ENCODE results near the gene ADD2.

DNA sequence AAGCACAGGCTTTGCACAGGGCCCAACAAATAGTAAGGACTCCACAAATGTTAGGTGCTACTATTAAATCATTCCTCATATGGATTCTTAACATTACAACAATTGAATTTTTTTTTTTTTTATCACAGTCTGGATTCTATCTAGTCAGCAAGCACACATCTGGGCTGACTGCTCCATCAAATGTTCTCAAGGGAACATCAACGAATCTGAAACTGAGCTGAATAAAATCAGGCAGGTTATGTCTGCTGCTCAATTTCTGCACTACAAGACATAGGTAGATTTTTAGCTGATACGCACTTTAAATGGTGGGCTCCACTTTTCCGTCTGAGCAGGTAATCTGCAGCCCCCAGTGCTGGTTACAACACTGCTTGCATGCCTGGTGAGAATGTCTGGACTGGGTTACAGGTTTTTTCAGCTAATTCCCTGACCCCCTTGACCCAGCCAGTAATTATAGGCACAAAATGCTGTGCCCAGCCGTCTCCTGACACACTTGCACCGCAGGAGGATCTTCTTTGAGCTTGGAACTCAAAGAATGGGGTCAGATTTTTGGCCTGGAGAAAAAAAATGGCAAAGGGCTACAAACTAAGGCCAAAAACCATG lies 44.6 kb downstream of the ADD2 start:
- TF ChIP-seq, protein P1, sequence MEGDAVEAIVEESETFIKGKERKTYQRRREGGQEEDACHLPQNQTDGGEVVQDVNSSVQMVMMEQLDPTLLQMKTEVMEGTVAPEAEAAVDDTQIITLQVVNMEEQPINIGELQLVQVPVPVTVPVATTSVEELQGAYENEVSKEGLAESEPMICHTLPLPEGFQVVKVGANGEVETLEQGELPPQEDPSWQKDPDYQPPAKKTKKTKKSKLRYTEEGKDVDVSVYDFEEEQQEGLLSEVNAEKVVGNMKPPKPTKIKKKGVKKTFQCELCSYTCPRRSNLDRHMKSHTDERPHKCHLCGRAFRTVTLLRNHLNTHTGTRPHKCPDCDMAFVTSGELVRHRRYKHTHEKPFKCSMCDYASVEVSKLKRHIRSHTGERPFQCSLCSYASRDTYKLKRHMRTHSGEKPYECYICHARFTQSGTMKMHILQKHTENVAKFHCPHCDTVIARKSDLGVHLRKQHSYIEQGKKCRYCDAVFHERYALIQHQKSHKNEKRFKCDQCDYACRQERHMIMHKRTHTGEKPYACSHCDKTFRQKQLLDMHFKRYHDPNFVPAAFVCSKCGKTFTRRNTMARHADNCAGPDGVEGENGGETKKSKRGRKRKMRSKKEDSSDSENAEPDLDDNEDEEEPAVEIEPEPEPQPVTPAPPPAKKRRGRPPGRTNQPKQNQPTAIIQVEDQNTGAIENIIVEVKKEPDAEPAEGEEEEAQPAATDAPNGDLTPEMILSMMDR (conservative IDR thresholded peaks at IDR 0.05): no peak
- no peak for TF ChIP-seq EZH2 (IDR thresholded peaks at IDR 0.05; ENCODE audit: low read depth)

Measured in PC-9 (cell line).